ENCODE data around the gene SDK2.

The SDK2 gene

GRCh38 chr17:73508931-73509605, 135.2 kb downstream of the SDK2 start:
- DNase-seq (ENCODE audit: low read depth in 2 of 2), result no peak

- DNase-seq (ENCODE audit: low read depth in 2 of 2), result no peak
These were observed 136.0 kb downstream of the SDK2 start for GRCh38 chr17:73508057-73508930.

- no peak for DNase-seq (ENCODE audit: low read depth in 2 of 2)
These were observed 137.5 kb downstream of the SDK2 start for GRCh38 chr17:73506470-73507435.

- no peak for DNase-seq (ENCODE audit: low read depth in 2 of 2)
These were observed 140.7 kb downstream of the SDK2 start for GRCh38 chr17:73503560-73503959.

- no peak for DNase-seq (ENCODE audit: low read depth in 2 of 2)
These were observed 143.7 kb downstream of the SDK2 start for GRCh38 chr17:73500414-73500999.

GRCh38 chr17:73498886-73499554, 145.2 kb downstream of the SDK2 start:
- DNase-seq (ENCODE audit: low read depth in 2 of 2), result no peak

- no peak for DNase-seq (ENCODE audit: low read depth in 2 of 2)
These were observed 146.1 kb downstream of the SDK2 start for GRCh38 chr17:73498176-73498575.

- DNase-seq (ENCODE audit: low read depth in 2 of 2), result no peak
These were observed 146.5 kb downstream of the SDK2 start for GRCh38 chr17:73497721-73498120.

GRCh38 chr17:73496232-73496631, 148.0 kb downstream of the SDK2 start:
- no peak for DNase-seq (ENCODE audit: low read depth in 2 of 2)

- DNase-seq (ENCODE audit: low read depth in 2 of 2), result no peak
These were observed 148.6 kb downstream of the SDK2 start for GRCh38 chr17:73495641-73496040.

GRCh38 chr17:73494950-73495349, 149.3 kb downstream of the SDK2 start:
- DNase-seq (ENCODE audit: low read depth in 2 of 2), result no peak

GRCh38 chr17:73493956-73494926, 150.0 kb downstream of the SDK2 start:
- DNase-seq (ENCODE audit: low read depth in 2 of 2), result no peak

GRCh38 chr17:73492821-73493814, 151.1 kb downstream of the SDK2 start:
- DNase-seq (ENCODE audit: low read depth in 2 of 2), result no peak

GRCh38 chr17:73492125-73492820, 152.0 kb downstream of the SDK2 start:
- DNase-seq (ENCODE audit: low read depth in 2 of 2), result no peak

GRCh38 chr17:73491648-73492047, 152.6 kb downstream of the SDK2 start:
- no peak for DNase-seq (ENCODE audit: low read depth in 2 of 2)

- no peak for DNase-seq (ENCODE audit: low read depth in 2 of 2)
These were observed 153.4 kb downstream of the SDK2 start for GRCh38 chr17:73490851-73491250.

- DNase-seq (ENCODE audit: low read depth in 2 of 2), result no peak
These were observed 154.3 kb downstream of the SDK2 start for GRCh38 chr17:73489991-73490390.

GRCh38 chr17:73489333-73489732, 154.9 kb downstream of the SDK2 start:
- DNase-seq (ENCODE audit: low read depth in 2 of 2), result no peak

Data from stimulated activated CD4-positive, alpha-beta T cell treated with anti-CD3 and anti-CD28 coated beads, Interleukin-1b, Interleukin-23, amount 100 ng/mL, for 1 hour (primary cell).